ENCODE measurements around the gene GATD1.

GRCh38 chr11:811446-812245 lies 34.4 kb upstream of the GATD1 start:
- TF ChIP-seq CTCF (IDR thresholded peaks at IDR 0.05) (no peak), POLR2A (IDR thresholded peaks at IDR 0.05) (no peak)

Data from testis (tissue), 2 donors.